Hippocampal formation (tissue), 2 donors: ENCODE results near the gene RABGAP1.

Source experiments
- DNase-seq, 2 donors: peaks; one replicate each; lab custom pipeline; 2025; lab: John Stamatoyannopoulos, UW

The RABGAP1 gene

GRCh38 chr9:123111427-123112014, 170.7 kb downstream of the RABGAP1 start:
- DNase-seq, result no peak

GRCh38 chr9:123112015-123112975, 171.5 kb downstream of the RABGAP1 start:
- DNase-seq, result no peak

GRCh38 chr9:123113185-123113584, 172.4 kb downstream of the RABGAP1 start:
- no peak for DNase-seq

GRCh38 chr9:123115146-123115913, 174.5 kb downstream of the RABGAP1 start:
- DNase-seq, result no peak

GRCh38 chr9:123116036-123116435, 175.2 kb downstream of the RABGAP1 start:
- DNase-seq, result no peak

GRCh38 chr9:123119566-123119965, 178.7 kb downstream of the RABGAP1 start:
- peak in 1 of 2 donors; percentile 46 for DNase-seq

GRCh38 chr9:123120131-123120530, 179.3 kb downstream of the RABGAP1 start:
- no peak for DNase-seq

- DNase-seq, result no peak
These were observed 180.1 kb downstream of the RABGAP1 start for GRCh38 chr9:123120953-123121352.

GRCh38 chr9:123121457-123121856, 180.6 kb downstream of the RABGAP1 start:
- DNase-seq, result no peak

- no peak for DNase-seq
These were observed 186.8 kb downstream of the RABGAP1 start for GRCh38 chr9:123127512-123128075.

GRCh38 chr9:123128591-123128990, 187.8 kb downstream of the RABGAP1 start:
- DNase-seq, result no peak

GRCh38 chr9:123129423-123129822, 188.6 kb downstream of the RABGAP1 start:
- DNase-seq, result no peak

GRCh38 chr9:123131258-123131657, 190.4 kb downstream of the RABGAP1 start:
- no peak for DNase-seq

GRCh38 chr9:123131993-123132392, 191.2 kb downstream of the RABGAP1 start:
- DNase-seq, result no peak

- no peak for DNase-seq
These were observed 191.9 kb downstream of the RABGAP1 start for GRCh38 chr9:123132696-123133095.

- DNase-seq, result no peak
These were observed 194.6 kb downstream of the RABGAP1 start for GRCh38 chr9:123135430-123135829.

- DNase-seq, result no peak
These were observed 197.3 kb downstream of the RABGAP1 start for GRCh38 chr9:123138163-123138562.

- no peak for DNase-seq
These were observed 208.2 kb downstream of the RABGAP1 start for GRCh38 chr9:123149067-123149466.

GRCh38 chr9:123150708-123151503, 210.1 kb downstream of the RABGAP1 start:
- no peak for DNase-seq
